ENCODE results near the gene FIS1. TPM values are rescaled to one million over a fixed set of nuclear protein-coding genes. Genes with fewer than 3 reads are reported as not detected.

FIS1 gene
- total RNA-seq, 1 donor = 123 TPM

- TF ChIP-seq CTCF (IDR thresholded peaks at IDR 0.05; ENCODE audit: insufficient read depth, low read length) = no peak
- DNase-seq (ENCODE audit: low read depth) = no peak
- no peak overlapping the region for H3K4me3 ChIP-seq (ENCODE audit: low read depth, low read length)
These were observed 49.0 kb downstream of the FIS1 start for GRCh38 chr7:101195884-101196283.

Small RNA genes within 50 kb of the gene (small RNA-seq; reads per million reads assigned to genes)
- not detected for gene RNU6-1104P

Other genes with a start within 250 kb of the FIS1 start
- gene MUC17, start 225.0 kb downstream of the FIS1 start, total RNA-seq (ENCODE audit: low replicate concordance) = not detected in 2 replicates
- 10.0 and 17.2 TPM in 2 replicates for gene TRIM56, start 159.6 kb downstream of the FIS1 start, total RNA-seq (ENCODE audit: low replicate concordance)
- gene SERPINE1, start 118.0 kb downstream of the FIS1 start, total RNA-seq (ENCODE audit: low replicate concordance) = 23.1 and 341 TPM in 2 replicates
- gene AP1S1, start 90.6 kb downstream of the FIS1 start, total RNA-seq (ENCODE audit: low replicate concordance) = 34.9 and 77.5 TPM in 2 replicates
- gene VGF, start 79.5 kb downstream of the FIS1 start, total RNA-seq (ENCODE audit: low replicate concordance) = not detected in 2 replicates
- not detected in 2 replicates for gene NAT16, start 64.8 kb downstream of the FIS1 start, total RNA-seq (ENCODE audit: low replicate concordance)
- not detected in 2 replicates for gene MOGAT3, start 44.0 kb downstream of the FIS1 start, total RNA-seq (ENCODE audit: low replicate concordance)
- 31.3 and 45.5 TPM in 2 replicates for gene PLOD3, start 27.5 kb downstream of the FIS1 start, total RNA-seq (ENCODE audit: low replicate concordance)
- gene ZNHIT1, start 26.9 kb downstream of the FIS1 start, total RNA-seq (ENCODE audit: low replicate concordance) = 75.6 and 98.2 TPM in 2 replicates
- 3.0 TPM in 2 replicates for gene CLDN15, start 7.3 kb downstream of the FIS1 start, total RNA-seq (ENCODE audit: low replicate concordance)
- 38.1 and 57.7 TPM in 2 replicates for gene IFT22, start 76.7 kb upstream of the FIS1 start, total RNA-seq (ENCODE audit: low replicate concordance)
- not detected in 2 replicates for gene COL26A1, start 117.8 kb upstream of the FIS1 start, total RNA-seq (ENCODE audit: low replicate concordance)

All from fibroblast of the aortic adventitia (primary cell).